PFSK-1 (cell line): ENCODE results near the gene PDE8A.

ENCODE experiments used
- FOXP2 ChIP-seq: optimal IDR thresholded peaks from 2 replicates; pipeline ENCODE3; 2011; ENCODE audit warnings: borderline replicate concordance, control low read depth, inconsistent platforms; ENCODE audit not compliant: insufficient read depth; ENCODE audit errors: extremely low read length, extremely low read depth
- POLR2AphosphoS5 ChIP-seq: IDR thresholded peaks from 2 replicates; pipeline ENCODE4 v1.6.1; 2012; ENCODE audit warnings: low read depth, mild to moderate bottlenecking, control low read depth, low read length, moderate library complexity
- SIN3A ChIP-seq: IDR thresholded peaks from 2 replicates; pipeline ENCODE4 v1.6.1; 2012; ENCODE audit warnings: mild to moderate bottlenecking, low read length, moderate library complexity, borderline replicate concordance; ENCODE audit not compliant: insufficient read depth
- TAF1 ChIP-seq: IDR thresholded peaks from 2 replicates; pipeline ENCODE4 v1.6.1; 2012; ENCODE audit warnings: low read length, control low read depth, borderline replicate concordance; ENCODE audit not compliant: insufficient read depth
- TF ChIP-seq, protein P1 (sequence below), 2 experiments: IDR thresholded peaks; 2 replicates each; pipeline versions ENCODE4 v1.6.1 to v1.8.0; 2011 to 2012; ENCODE audit warnings: low read depth in 2 of 2, low read length in 2 of 2, control low read depth in 1 of 2, inconsistent platforms in 1 of 2, mild to moderate bottlenecking in 1 of 2, moderate library complexity in 1 of 2; ENCODE audit not compliant: insufficient read depth in 1 of 2

The PDE8A gene

DNA sequence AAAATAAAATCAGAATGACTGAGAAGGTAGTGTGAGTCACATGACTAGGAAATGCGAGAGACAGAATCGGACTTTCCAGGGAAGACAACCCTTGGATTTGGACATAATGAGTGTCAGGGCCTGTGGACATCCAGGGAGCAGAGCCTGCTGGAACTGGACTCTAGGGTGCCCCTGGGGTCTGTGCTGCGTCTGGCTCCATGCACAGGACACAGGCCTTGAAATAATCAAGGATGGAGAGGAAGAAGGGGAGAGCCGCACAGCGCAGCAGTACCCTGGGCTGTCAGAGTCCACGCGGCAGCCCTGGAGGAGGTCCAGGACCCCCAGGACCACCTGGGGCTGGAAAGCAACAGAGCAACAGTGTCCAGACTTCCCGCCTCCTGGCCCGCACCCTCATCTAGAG lies 173.7 kb downstream of the PDE8A start:
- TF ChIP-seq, protein P1, sequence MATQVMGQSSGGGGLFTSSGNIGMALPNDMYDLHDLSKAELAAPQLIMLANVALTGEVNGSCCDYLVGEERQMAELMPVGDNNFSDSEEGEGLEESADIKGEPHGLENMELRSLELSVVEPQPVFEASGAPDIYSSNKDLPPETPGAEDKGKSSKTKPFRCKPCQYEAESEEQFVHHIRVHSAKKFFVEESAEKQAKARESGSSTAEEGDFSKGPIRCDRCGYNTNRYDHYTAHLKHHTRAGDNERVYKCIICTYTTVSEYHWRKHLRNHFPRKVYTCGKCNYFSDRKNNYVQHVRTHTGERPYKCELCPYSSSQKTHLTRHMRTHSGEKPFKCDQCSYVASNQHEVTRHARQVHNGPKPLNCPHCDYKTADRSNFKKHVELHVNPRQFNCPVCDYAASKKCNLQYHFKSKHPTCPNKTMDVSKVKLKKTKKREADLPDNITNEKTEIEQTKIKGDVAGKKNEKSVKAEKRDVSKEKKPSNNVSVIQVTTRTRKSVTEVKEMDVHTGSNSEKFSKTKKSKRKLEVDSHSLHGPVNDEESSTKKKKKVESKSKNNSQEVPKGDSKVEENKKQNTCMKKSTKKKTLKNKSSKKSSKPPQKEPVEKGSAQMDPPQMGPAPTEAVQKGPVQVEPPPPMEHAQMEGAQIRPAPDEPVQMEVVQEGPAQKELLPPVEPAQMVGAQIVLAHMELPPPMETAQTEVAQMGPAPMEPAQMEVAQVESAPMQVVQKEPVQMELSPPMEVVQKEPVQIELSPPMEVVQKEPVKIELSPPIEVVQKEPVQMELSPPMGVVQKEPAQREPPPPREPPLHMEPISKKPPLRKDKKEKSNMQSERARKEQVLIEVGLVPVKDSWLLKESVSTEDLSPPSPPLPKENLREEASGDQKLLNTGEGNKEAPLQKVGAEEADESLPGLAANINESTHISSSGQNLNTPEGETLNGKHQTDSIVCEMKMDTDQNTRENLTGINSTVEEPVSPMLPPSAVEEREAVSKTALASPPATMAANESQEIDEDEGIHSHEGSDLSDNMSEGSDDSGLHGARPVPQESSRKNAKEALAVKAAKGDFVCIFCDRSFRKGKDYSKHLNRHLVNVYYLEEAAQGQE (IDR thresholded peaks at IDR 0.05; ENCODE audit: insufficient read depth in 1 of 2, low read depth in 2 of 2, low read length in 2 of 2): no peak
- TF ChIP-seq POLR2AphosphoS5 (no peak), TAF1 (no peak), FOXP2 (no peak), SIN3A (no peak)

DNA sequence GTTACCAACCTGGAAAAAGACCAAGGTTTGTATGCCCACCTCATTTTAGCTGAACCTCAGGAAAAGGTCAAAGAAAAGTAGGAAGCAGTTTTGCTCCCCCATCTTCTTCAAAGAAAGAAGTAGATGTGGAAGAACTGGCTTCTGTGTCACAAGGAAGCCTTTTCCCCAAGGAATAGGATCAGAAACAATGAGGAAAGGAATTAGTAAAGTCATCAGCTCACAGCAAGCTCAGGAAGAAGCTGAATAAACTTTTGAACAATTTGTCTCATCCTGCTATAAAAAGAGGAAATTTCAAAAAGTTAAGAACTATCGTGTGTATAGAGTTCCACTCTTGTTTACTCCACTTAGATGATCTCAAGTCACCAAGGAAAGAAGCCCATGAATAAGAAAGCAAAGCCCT lies 174.2 kb downstream of the PDE8A start:
- TF ChIP-seq, protein P1 (IDR thresholded peaks at IDR 0.05; ENCODE audit: insufficient read depth in 1 of 2, low read depth in 2 of 2, low read length in 2 of 2): no peak
- TF ChIP-seq SIN3A: no peak
- TF ChIP-seq POLR2AphosphoS5: no peak
- TF ChIP-seq FOXP2: no peak
- no peak for TF ChIP-seq TAF1

DNA sequence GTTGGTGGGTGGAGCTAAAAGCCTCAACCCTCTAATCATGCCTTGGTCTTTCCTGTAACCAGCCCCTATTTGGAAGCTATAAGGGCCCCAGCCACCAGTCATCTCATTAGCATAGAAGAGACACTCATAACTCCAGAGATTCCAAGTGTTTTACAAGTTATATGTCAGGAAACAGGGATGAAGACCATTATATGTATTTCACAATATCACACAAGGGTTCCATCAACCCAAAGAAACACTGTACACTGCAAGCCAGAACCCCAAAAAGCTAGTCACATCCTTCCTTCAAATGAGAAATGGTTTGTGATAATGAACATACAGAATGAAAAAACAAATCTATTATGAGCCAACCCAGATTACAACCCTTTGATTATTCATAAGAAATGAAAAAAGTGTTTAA lies 175.7 kb downstream of the PDE8A start:
- TF ChIP-seq FOXP2 (no peak), TAF1 (no peak), SIN3A (no peak), POLR2AphosphoS5 (no peak)
- TF ChIP-seq, protein P1 (IDR thresholded peaks at IDR 0.05; ENCODE audit: insufficient read depth in 1 of 2, low read depth in 2 of 2, low read length in 2 of 2): no peak

DNA sequence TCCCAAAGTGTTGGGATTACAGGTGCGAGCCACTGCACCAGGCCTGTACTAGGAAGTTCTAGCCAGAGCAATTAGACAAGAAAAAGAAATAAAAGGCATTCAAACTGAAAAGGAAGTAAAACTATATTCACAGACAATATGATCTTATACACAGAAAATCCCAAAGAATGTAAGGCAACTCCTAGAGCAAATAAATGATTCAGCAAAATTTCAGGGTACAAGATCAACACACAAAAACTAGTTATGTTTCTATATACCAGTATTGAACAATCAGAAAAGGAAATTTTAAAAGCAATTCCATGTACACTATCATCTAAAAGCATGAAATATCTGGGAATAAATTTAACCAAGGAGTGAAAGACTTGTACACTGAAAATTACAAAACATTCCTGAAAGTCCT lies 180.6 kb downstream of the PDE8A start:
- TF ChIP-seq TAF1: no peak
- TF ChIP-seq SIN3A: no peak
- TF ChIP-seq, protein P1 (IDR thresholded peaks at IDR 0.05; ENCODE audit: insufficient read depth in 1 of 2, low read depth in 2 of 2, low read length in 2 of 2): no peak
- TF ChIP-seq POLR2AphosphoS5: no peak
- no peak for TF ChIP-seq FOXP2

DNA sequence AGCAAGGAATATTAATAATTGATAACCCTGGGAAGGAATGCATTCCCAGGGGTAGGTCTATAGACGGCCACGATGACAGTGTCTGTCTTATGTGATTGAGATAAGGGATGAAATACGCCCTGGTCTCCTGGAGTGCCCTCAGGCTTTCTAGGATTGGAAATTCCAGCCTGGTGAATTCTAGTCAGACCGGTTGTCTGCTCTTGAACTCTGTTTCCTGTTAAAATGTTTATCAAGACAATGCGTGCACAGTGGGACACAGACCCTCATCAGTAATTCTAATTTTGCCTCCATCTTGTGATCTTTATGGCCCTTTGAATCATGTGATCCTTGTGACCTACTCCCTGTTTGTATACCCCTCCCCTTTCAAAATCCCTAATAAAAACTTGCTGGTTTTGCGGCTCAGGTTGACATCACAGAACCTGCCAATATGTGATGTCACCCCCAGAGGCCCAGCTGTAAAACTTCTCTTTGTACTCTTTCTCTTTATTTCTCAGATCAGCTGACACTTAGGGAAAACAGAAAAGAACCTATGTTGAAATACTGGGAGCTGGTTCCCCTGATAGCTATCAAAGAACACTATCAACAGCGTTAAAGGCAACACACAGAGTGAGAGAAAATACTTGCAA lies 183.3 kb downstream of the PDE8A start:
- TF ChIP-seq FOXP2 (no peak), TAF1 (no peak), POLR2AphosphoS5 (no peak), SIN3A (no peak)
- TF ChIP-seq, protein P1 (IDR thresholded peaks at IDR 0.05; ENCODE audit: insufficient read depth in 1 of 2, low read depth in 2 of 2, low read length in 2 of 2): no peak
